ENCODE data around the gene HHATL.
A peak's percentile ranks its signal among the peaks of the same experiment; 100 is the strongest.

Gene HHATL

GRCh38 chr3:42666577-42666998, 36.0 kb downstream of the HHATL start:
- no peak for FAIRE-seq
- no peak for DNase-seq (ENCODE audit: low spot score)

DNA sequence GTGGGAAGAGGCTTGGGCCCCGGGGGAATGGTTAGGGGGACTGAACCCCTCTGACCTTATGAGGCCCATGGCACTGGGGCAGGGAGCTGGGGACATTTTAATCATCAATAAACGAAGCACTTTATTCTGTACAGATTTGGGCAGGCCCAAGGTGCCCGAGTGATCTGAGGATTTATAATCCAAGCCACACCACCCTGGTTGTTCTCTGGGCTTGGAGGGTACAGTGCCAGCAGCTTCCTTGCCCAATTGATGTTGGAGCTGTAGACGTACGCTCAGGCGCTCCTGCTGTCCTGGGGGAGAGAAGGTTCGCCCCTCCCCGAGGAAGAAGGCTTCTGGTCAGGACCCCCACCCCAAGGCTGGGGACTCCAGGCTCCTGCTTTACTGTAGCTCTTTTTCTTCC, 36.6 kb downstream of the HHATL start:
- DNase-seq (ENCODE audit: low spot score) (no peak), FAIRE-seq (no peak)

- no peak for DNase-seq (ENCODE audit: low spot score)
- FAIRE-seq, result no peak
Measured at GRCh38 chr3:42665050-42665878, 37.3 kb downstream of the HHATL start.

GRCh38 chr3:42664438-42664803, 38.2 kb downstream of the HHATL start:
- DNase-seq (ENCODE audit: low spot score), result no peak
- FAIRE-seq, result no peak

DNA sequence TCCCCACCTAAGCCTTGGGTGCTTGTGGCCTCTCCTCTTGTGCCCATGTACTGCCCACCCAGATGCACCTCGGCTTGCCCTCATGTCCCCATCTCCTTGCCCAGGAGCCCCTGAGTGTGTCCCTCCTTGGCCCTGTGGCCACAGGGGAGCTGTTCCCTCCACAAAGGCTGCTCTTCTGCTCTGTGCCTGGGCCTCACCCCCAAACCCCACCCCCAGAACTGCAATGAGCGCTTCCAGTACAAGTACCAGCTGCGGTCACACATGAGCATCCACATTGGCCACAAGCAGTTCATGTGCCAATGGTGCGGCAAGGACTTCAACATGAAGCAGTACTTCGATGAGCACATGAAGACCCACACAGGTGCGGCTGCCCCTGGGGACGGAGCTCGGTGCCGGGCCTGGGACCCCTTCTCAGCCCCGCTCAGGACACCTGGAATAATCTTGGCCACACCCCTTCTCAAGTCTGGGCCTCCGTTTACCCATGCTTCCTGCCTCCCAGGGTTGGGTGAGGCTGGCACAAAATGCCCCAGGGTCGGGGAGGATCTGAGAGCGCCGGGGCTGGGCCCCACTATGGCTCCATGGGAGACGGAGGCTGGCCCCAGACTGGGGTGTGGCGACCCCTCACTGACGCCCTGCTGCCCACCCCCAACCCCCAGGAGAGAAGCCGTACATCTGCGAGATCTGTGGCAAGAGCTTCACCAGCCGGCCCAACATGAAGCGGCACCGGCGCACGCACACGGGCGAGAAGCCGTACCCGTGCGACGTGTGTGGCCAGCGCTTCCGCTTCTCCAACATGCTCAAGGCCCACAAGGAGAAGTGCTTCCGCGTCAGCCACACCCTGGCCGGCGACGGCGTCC, 38.8 kb downstream of the HHATL start:
- FAIRE-seq (no peak), DNase-seq (ENCODE audit: low spot score) (no peak)

DNA sequence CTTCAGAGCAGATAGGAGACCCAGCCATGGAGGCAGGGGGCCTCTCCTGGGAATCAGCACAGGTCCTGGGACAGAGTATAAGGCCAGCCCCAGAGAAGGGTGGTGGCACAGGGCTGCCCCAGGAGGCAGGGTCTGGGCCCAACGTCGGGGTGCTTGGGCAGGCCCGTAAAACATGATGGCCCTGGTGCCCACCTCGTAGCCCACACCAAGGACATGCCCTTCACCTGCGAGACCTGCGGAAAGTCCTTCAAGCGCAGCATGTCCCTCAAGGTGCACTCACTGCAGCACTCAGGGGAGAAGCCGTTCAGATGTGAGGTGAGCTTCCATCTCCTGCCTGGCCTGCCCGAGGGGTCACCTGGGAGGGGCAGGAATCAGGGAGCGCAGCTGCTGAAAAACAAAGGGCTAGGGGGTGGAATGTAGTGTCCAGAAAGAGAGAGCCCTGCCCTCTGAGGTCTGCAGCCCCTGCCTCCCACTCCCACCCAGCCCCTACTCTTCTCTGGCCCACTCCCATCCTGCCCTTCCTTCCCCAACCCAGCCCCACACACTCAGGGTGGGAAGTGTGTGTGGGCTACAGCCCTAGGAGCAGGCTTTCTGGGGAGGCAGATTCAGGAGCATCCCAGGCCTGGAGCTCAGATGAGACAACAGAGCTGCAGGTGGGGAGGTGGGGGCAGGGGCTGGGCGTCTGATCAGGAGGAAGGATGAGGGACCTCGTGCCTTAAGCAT, 39.6 kb downstream of the HHATL start:
- FAIRE-seq (no peak), DNase-seq (ENCODE audit: low spot score) (no peak)

- DNase-seq (ENCODE audit: low spot score) (no peak), FAIRE-seq (no peak)
Measured at GRCh38 chr3:42662037-42662812, 40.4 kb downstream of the HHATL start.

DNA sequence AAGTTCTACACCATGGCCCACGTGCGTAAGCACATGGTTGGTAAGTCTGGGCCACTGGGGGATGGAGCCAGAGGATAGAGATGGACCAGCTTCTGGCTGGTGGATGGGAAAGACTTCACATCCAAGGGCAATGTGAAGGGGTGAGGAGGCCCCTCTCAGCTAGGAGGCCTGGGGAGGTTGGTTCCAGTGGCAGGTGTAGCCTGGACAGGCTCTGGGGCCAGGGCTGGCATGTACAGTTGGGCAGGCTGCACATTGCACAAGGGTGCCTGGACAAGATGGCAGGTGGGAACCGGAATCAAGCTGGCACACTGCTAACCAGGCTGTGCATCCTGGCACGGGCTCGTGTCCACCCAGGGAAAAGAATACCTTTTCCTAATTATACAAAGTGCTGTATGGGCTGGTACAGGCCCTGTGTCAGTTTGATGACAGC, 41.0 kb downstream of the HHATL start:
- DNase-seq (ENCODE audit: low spot score) (no peak), FAIRE-seq (no peak)

DNA sequence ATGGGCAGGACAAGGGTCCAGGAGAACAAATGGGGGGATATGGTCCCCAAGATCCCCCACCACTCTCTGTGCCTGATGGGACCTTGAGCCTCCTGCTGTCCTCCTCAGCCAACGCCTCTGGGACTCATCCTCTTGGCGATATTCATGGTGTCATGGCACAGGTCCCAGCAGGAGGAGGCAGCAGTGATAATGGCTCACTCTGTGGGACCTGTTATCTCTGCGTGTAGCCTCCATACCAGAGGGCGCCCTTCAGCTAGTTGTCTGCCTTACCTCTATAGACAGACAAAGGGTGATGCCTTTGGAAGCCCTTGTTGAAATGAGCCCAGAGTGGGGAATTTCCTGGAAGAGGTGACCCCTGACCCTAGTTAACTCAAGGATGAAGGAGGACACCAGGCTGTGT, 41.7 kb downstream of the HHATL start:
- DNase-seq (ENCODE audit: low spot score) (no peak), FAIRE-seq (no peak)

DNA sequence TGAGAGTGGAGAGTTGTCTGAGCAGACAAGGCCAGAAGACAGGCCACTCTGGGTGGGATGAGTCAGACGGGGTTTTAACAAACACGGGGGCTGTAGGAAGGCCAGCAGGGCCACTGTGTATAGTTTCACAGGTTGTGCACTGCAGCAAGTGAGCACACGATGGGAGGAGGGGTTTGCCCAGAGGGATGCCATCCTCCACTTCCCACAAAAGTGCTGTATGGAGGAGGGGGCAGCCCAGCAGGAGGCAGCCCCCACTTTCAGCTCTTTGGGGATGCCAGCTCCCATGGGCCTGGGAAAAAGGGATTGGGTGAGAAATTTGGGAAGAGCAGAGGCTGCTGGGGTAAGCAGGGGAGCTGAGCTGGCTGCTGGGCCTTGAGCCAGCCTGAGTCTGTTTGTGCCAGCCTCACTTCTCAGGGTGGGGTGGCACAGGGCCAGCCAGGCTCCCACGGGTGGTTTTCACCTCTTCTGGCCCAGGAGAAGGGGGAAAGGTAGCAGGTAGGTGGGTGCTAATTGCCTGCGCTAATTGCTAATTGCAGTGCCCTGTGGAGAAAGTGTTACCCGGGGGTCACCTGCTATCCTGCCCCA, 42.4 kb downstream of the HHATL start:
- FAIRE-seq (no peak), DNase-seq (ENCODE audit: low spot score) (no peak)

- FAIRE-seq (peak; percentile 82), DNase-seq (ENCODE audit: low spot score) (no peak)
Measured at GRCh38 chr3:42659451-42660130, 43.0 kb downstream of the HHATL start.

DNA sequence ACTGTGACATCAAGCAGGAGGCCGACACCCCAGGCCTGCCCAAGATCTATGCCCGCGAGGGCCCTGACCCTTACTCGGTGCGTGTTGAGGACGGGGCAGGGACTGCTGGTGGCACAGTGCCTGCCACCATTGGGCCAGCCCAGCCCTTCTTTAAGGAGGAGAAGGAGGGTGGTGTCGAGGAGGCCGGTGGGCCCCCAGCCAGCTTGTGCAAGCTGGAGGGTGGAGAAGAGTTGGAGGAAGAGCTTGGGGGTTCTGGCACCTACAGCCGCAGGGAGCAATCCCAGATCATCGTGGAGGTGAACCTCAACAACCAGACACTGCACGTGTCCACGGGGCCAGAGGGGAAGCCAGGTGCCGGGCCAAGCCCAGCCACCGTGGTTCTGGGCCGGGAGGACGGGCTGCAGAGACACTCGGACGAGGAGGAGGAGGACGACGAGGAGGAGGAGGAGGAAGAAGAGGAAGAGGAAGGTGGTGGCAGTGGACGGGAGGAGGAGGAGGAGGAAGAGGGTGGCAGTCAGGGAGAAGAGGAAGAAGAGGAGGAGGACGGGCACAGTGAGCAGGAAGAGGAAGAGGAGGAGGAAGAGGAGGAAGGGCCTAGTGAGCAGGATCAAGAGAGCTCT, 43.7 kb downstream of the HHATL start:
- DNase-seq (ENCODE audit: low spot score) (no peak), FAIRE-seq (no peak)

DNA sequence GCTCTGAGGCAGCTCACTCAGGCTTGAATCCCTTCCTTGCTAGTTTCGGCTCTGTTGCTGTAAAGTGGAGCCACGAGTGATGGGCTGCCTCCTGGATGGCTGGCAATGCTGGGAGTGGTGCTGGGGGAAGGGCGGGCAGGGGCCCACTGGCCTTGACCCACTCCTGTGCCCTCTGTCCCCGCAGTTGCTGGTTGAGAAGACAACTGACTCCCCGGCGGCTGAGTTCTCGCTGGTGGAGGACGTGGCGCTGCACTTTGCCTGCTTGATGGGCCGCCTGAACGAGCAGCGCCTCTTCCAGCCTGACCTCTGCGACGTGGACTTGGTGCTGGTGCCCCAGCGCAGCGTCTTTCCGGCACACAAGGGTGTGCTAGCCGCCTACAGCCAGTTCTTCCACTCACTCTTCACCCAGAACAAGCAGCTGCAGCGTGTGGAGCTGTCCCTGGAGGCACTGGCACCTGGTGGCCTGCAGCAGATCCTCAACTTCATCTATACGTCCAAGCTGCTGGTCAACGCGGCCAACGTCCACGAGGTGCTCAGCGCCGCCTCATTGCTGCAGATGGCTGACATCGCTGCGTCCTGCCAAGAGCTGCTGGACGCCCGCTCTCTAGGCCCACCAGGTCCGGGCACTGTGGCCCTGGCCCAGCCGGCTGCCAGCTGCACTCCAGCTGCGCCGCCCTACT, 44.4 kb downstream of the HHATL start:
- FAIRE-seq (peak; percentile 42), DNase-seq (ENCODE audit: low spot score) (no peak)

DNA sequence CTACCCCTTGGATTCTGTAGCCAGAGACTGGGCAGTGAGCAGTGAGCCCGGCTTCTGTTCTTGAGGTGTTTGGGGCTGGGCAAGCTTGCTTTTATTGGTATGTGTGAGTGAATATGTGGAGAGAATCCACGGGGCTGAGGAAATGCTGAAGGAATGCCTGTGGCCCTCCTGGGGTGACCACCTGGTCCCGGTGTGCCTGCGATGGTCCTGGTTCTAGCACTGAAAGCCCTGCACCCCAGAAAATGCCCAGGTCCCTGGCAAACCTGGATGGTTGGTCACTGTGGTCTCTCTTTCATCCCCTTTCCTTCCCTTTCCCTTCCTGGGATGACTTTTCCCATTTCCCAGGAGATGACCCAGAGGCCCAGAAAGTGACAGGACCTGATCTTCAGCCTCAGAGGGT, 44.9 kb downstream of the HHATL start:
- DNase-seq (ENCODE audit: low spot score), result no peak

GRCh38 chr3:42656680-42657610, 45.7 kb downstream of the HHATL start:
- DNase-seq (ENCODE audit: low spot score), result no peak

More for the DNA sequence above, 44.9 kb downstream of the HHATL start:
- FAIRE-seq, result no peak

GRCh38 chr3:42655980-42656679, 46.5 kb downstream of the HHATL start:
- no peak for FAIRE-seq
- no peak for DNase-seq (ENCODE audit: low spot score)

More at GRCh38 chr3:42656680-42657610, 45.7 kb downstream of the HHATL start:
- no peak for FAIRE-seq

- FAIRE-seq (peak; percentile 93), DNase-seq (ENCODE audit: low spot score) (no peak)
Measured at GRCh38 chr3:42655331-42655888, 47.2 kb downstream of the HHATL start.

All from urothelium cell line (cell line).